ENCODE results near the gene VPS9D1.

VPS9D1 gene

GRCh38 chr16:89661215-89661614 lies 59.5 kb downstream of the VPS9D1 start:
- no peaks in the 10 kb centered on the region for H3K27me3 ChIP-seq (ENCODE audit: insufficient read depth, low read depth)
- peaks cover 16% of the 10 kb centered on the region for H3K4me1 ChIP-seq (ENCODE audit: low read depth, poor library complexity, severe bottlenecking)
- no peaks in the 10 kb centered on the region for H3K36me3 ChIP-seq (ENCODE audit: insufficient read depth)
- no peaks in the 10 kb centered on the region for H4K20me1 ChIP-seq (ENCODE audit: insufficient read depth)
- no peak overlapping the region for H2AFZ ChIP-seq (ENCODE audit: low read depth)
- TF ChIP-seq CTCF (conservative IDR thresholded peaks at IDR 0.05; ENCODE audit: low read depth, low read length), result no peak
- peaks cover 22% of the 10 kb centered on the region for H3K79me2 ChIP-seq (ENCODE audit: insufficient read depth, low read depth)
- H3K27ac ChIP-seq, result no peak overlapping the region
- H3K9ac ChIP-seq, result no peak overlapping the region
- no peak overlapping the region for H3K4me2 ChIP-seq
- no peak overlapping the region for H3K4me3 ChIP-seq (IDR thresholded peaks at IDR 0.05; ENCODE audit: insufficient read depth, low read depth, low read length)

- no peak overlapping the region for H3K9ac ChIP-seq
- H3K79me2 ChIP-seq (ENCODE audit: insufficient read depth, low read depth), result peaks cover 32% of the 10 kb centered on the region
- no peaks in the 10 kb centered on the region for H4K20me1 ChIP-seq (ENCODE audit: insufficient read depth)
- no peak for TF ChIP-seq CTCF (conservative IDR thresholded peaks at IDR 0.05; ENCODE audit: low read depth, low read length)
- H3K27ac ChIP-seq, result no peak overlapping the region
- no peak overlapping the region for H2AFZ ChIP-seq (ENCODE audit: low read depth)
- no peak overlapping the region for H3K4me2 ChIP-seq
- peaks cover 18% of the 10 kb centered on the region for H3K4me1 ChIP-seq (ENCODE audit: low read depth, poor library complexity, severe bottlenecking)
- no peaks in the 10 kb centered on the region for H3K27me3 ChIP-seq (ENCODE audit: insufficient read depth, low read depth)
- no peaks in the 10 kb centered on the region for H3K36me3 ChIP-seq (ENCODE audit: insufficient read depth)
- H3K4me3 ChIP-seq (IDR thresholded peaks at IDR 0.05; ENCODE audit: insufficient read depth, low read depth, low read length), result no peak overlapping the region
These were observed 60.6 kb downstream of the VPS9D1 start for GRCh38 chr16:89660146-89660545.

GRCh38 chr16:89658221-89658879 lies 62.3 kb downstream of the VPS9D1 start:
- H3K36me3 ChIP-seq (ENCODE audit: insufficient read depth), result no peaks in the 10 kb centered on the region
- H3K79me2 ChIP-seq (ENCODE audit: insufficient read depth, low read depth), result peaks cover 44% of the 10 kb centered on the region
- H3K27ac ChIP-seq, result no peak overlapping the region

GRCh38 chr16:89657442-89658220 lies 63.1 kb downstream of the VPS9D1 start, which contains the start of the genes CHMP1A and SPATA33:
CHMP1A (minus strand) TSS chr16:89657708; CDS start chr16:89657588, 120 bp downstream.
SPATA33 (plus strand) TSS chr16:89657836; CDS start chr16:89657912, 76 bp downstream.
- Histone ChIP-seq H3K36me3 (ENCODE audit: insufficient read depth) (no peaks in the 10 kb centered on the region), H4K20me1 (ENCODE audit: insufficient read depth) (no peaks in the 10 kb centered on the region), H3K9ac (peak within 1 kb of the TSS; percentile 66), H3K27ac (no peak within 1 kb of the TSS; the same call in 1 of the 2 replicates), H3K79me2 (ENCODE audit: insufficient read depth, low read depth) (peaks cover 44% of the 10 kb centered on the region), H3K4me2 (peak within 1 kb of the TSS; percentile 92), H2AFZ (ENCODE audit: low read depth) (peak within 1 kb of the TSS; percentile 80), H3K4me3 (IDR thresholded peaks at IDR 0.05; ENCODE audit: insufficient read depth, low read depth, low read length) (peak within 1 kb of the TSS; percentile 72), H3K27me3 (ENCODE audit: insufficient read depth, low read depth) (no peaks in the 10 kb centered on the region), H3K4me1 (ENCODE audit: low read depth, poor library complexity, severe bottlenecking) (peaks cover 18% of the 10 kb centered on the region)
- no peak for TF ChIP-seq CTCF (conservative IDR thresholded peaks at IDR 0.05; ENCODE audit: low read depth, low read length)

More at GRCh38 chr16:89658221-89658879, 62.3 kb downstream of the VPS9D1 start:
- H4K20me1 ChIP-seq (ENCODE audit: insufficient read depth), result no peaks in the 10 kb centered on the region
- peak overlapping the region; percentile 72 for H3K4me3 ChIP-seq (IDR thresholded peaks at IDR 0.05; ENCODE audit: insufficient read depth, low read depth, low read length)
- TF ChIP-seq CTCF (conservative IDR thresholded peaks at IDR 0.05; ENCODE audit: low read depth, low read length), result no peak
- peak overlapping the region; percentile 49 for H3K9ac ChIP-seq
- H3K4me2 ChIP-seq, result peak overlapping the region; percentile 92
- H3K27me3 ChIP-seq (ENCODE audit: insufficient read depth, low read depth), result no peaks in the 10 kb centered on the region
- peaks cover 18% of the 10 kb centered on the region for H3K4me1 ChIP-seq (ENCODE audit: low read depth, poor library complexity, severe bottlenecking)
- H2AFZ ChIP-seq (ENCODE audit: low read depth), result peak overlapping the region; percentile 80

Data from KMS-11 (cell line).